ENCODE data around the gene CNKSR3.
A peak's percentile ranks its signal among the peaks of the same experiment; 100 is the strongest.

The CNKSR3 gene

GRCh38 chr6:154500769-154501577 lies 9.5 kb downstream of the CNKSR3 start:
- DNase-seq = peak; percentile 47

DNA sequence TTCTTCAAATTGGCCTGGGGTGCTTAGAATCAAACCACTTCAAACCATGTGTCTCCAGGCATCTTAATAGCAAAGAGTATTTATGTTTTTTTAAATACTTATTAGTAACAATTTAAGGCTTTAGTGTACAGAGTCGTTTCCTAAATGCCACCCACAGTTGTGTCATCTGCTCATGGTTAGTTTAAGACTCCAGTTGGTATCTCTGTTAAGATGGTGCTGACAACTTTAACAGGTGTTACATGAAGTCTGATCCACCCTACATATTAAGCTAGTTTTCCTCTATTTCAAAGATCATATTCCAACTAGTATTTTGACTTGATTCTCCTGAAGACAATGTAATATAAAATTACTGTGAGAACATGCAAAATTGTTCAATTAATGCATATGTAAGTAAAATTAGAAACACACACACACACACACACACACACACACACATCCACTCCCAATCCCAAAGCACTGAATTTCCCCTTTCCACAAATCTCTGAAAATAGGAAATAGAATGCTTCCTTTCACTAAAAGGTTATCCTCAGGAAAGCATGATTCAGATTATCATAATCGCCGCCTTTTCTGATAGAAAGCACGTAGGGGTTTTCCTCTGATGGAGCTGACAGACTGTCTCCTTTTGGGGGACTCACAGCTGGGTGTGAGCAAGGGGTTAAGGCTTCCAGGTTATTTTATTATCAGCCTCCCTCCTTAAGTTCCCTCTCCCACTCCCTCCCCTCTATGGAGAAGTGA lies 10.5 kb downstream of the CNKSR3 start:
- no peak for DNase-seq

GRCh38 chr6:154498340-154498934 lies 12.0 kb downstream of the CNKSR3 start:
- no peak for DNase-seq

DNA sequence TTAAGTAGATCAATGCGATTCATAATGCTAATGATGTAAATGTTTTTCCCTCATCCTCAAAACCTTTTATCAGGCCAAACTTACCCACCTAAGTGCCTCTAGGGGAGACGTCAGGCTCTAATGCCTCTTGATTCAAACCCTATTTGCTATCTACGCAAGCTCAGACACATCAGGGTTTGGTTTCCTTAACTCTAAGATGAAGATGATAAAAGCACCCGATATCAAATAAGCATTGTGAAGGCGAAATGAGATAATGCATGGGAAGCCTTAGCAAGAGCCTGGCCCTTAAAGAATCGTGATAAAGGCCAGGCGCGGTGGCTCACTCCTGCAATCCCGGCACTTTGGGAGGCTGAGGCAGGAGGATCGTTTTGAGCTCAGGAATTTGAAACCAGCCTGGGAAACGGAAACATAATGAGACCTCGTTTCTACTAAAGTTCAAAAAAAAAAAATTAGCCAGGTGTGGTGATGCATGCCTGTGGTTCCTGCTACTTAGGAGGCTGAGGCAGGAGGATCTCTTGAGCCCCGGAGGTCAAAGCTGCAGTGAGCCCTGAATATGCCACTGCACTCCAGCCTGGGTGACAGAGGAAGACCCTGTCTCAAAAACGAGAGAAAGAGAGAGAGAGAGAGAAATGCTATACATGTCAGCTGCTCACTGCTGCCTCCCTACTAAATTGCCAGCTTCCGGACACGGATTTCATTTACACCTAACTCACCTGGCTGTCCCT lies 13.5 kb downstream of the CNKSR3 start:
- no peak for DNase-seq

DNA sequence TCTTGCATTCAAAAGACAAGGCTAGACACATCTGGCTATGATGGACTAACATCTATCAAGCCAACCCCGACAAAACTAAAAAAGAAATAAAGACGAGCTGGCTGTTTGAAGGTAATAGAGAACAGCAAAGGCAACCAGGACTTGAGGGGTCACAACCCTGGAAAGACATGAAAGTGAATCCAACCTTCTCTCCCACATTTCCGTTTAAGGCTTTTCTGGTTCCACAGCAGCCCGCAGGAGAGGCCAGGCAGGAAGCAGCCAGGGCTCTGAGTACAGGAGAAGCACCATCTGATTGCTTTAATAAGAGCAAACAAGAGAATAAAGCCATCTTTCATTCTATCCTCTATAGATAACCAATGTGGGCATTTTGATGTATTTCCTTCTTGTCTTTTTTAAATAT lies 14.3 kb downstream of the CNKSR3 start:
- no peak for DNase-seq

GRCh38 chr6:154494592-154495311 lies 15.7 kb downstream of the CNKSR3 start:
- no peak for DNase-seq

- DNase-seq = no peak
Observed at GRCh38 chr6:154491567-154492470, 18.7 kb downstream of the CNKSR3 start.

GRCh38 chr6:154489822-154490221 lies 20.7 kb downstream of the CNKSR3 start:
- DNase-seq = no peak

- DNase-seq = no peak
Observed at GRCh38 chr6:154488802-154489437, 21.6 kb downstream of the CNKSR3 start.

GRCh38 chr6:154488248-154488593 lies 22.3 kb downstream of the CNKSR3 start:
- DNase-seq = no peak

GRCh38 chr6:154487367-154488247 lies 22.9 kb downstream of the CNKSR3 start:
- DNase-seq = peak; percentile 93

DNA sequence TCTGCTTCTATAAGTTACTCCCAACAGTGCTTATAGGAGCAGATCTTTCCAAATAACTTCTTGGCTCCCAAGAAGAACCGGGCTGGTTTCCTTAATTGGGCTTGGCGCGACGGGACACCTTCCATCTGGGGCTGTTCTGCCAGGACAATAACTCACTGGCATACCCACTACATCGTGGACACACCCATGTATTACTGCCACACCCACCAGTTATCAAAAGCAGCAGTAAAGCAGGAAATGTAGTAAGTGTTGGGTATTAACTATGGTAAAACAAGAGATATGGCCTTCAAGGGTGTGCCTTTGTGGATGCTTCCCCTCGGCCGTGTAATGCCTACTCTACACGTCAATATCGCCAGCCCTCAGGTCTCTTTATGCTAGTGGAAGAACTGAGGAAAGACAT lies 24.7 kb downstream of the CNKSR3 start:
- DNase-seq = peak; percentile 93

GRCh38 chr6:154484942-154485341 lies 25.5 kb downstream of the CNKSR3 start:
- DNase-seq = no peak

DNA sequence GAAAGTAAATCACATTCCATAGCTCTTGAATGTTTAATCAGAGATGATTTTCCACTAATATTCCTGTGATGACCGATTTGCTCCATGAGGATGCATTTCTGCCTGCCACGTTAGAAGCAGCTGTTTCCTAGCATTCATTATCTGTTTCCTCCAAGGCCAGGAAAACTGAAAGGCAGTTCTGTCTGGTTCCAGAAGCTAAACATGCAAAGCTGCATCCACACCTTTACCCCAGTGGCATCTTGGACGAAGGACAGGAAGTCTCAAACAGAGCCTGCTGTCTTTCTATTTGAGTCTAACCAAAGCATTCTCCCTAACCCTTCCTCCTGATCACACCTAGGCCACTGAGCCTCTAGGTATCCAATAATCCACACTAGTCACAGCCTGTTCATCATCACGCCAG lies 27.6 kb downstream of the CNKSR3 start:
- DNase-seq = no peak

DNA sequence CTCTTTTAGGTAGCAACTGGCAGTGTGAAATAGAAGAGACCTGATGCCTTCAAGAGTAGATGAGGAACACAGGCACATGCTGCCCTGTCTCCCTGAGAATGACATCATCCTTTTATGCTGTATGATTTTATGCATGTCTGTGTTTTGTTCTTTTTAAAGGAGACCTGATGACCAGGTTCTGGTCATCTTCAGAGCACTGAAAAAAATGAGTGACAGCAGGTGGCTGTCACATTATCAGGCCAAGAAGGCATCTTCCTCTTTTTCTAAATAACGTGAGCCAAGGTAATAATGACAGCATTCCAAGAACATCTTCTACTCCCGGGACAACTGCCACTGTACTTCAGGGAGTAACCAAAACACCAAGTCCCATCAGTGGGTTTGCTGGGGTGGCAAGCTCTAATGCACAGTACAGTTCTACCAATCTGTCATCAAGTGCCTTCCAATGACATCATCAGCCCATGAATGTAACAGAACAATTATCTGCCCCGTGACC lies 28.9 kb downstream of the CNKSR3 start:
- DNase-seq = no peak

GRCh38 chr6:154479771-154480639 lies 30.5 kb downstream of the CNKSR3 start:
- DNase-seq = no peak

DNA sequence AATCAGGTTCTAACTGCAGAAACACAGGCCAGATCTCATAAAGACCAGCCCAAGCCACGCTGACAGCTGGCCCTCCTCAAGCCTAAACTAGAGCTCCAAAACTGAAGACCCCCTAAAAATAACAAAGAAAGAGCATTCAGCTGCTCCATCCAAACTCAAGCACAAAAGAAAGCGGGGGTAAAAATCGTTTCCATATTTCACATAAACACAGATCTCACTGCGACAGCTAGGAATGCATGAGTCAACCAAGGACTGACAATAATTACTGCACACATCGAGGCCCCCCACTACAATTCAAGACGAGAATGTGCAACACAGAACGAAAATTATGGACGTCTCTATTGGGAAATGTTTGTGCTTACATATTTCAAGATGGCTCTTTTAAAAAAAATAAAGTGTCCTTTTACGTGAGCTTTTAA lies 31.1 kb downstream of the CNKSR3 start:
- DNase-seq = no peak

- DNase-seq = no peak
Observed at GRCh38 chr6:154478701-154479060, 31.8 kb downstream of the CNKSR3 start.

All from NCI-H748 treated with DMSO at 0.1 percent for 48 hours (cell line).